Measurements from ENCODE around the gene NPL. TPM values are rescaled to one million over a fixed set of nuclear protein-coding genes. Genes with fewer than 3 reads are reported as not detected.

NPL gene
- total RNA-seq, 1 experiment from 2014 or later: 2.4 TPM

GRCh38 chr1:182807907-182808306 is 18.3 kb downstream of the NPL start:
- no peak overlapping the region for H4K8ac ChIP-seq (replicated peaks; ENCODE audit: insufficient read length, low read depth, low read length)

More at GRCh38 chr1:182807907-182808306, 18.3 kb downstream of the NPL start:
- Mint-ChIP-seq H3K27me3 (ENCODE audit: low read depth) (no peaks in the 10 kb centered on the region; the same call in 1 of the 2 replicates), H3K9me3 (no peaks in the 10 kb centered on the region), H3K4me1 (peaks cover 9 to 17% of the 10 kb centered on the region in 2 experiments), H3K27ac (no peak overlapping the region), H3K4me3 (no peak overlapping the region), H3K36me3 (ENCODE audit: insufficient read depth in 1 of 3, low read depth in 3 of 3) (no peaks in the 10 kb centered on the region; a peak in 1 of 7 replicates)
- Histone ChIP-seq H2BK5ac (ENCODE audit: insufficient read length, low read length) (no peak overlapping the region), H2AK5ac (ENCODE audit: insufficient read length, low read length) (no peak overlapping the region), H2BK12ac (ENCODE audit: insufficient read length, low read depth, low read length) (no peak overlapping the region), H3K27me3 (ENCODE audit: insufficient read depth, low read length) (no peaks in the 10 kb centered on the region), H3K23me2 (ENCODE audit: insufficient read length, low read depth, low read length, poor library complexity, severe bottlenecking) (no peaks in the 10 kb centered on the region), H2AFZ (ENCODE audit: low read length) (no peak overlapping the region), H3K4me1 (ENCODE audit: insufficient read depth, low read length) (no peaks in the 10 kb centered on the region), H3K4ac (ENCODE audit: low read depth, low read length) (no peak overlapping the region), H3K14ac (ENCODE audit: insufficient read depth, low read length) (no peak overlapping the region), H2BK20ac (ENCODE audit: low read depth, low read length, poor library complexity, severe bottlenecking) (no peak overlapping the region), H3K79me1 (ENCODE audit: insufficient read depth, low read depth, low read length, poor library complexity, severe bottlenecking) (no peaks in the 10 kb centered on the region), H3K23ac (ENCODE audit: insufficient read length, low read depth, low read length) (no peak overlapping the region), H3T11ph (ENCODE audit: low read length) (no peak overlapping the region), H3K4me2 (ENCODE audit: insufficient read depth, insufficient read length, low read length) (no peak overlapping the region), H3K18ac (ENCODE audit: insufficient read length, low read depth, low read length) (no peak overlapping the region), H3K27ac (ENCODE audit: insufficient read length, low read depth, low read length) (no peak overlapping the region), H3K9ac (ENCODE audit: extremely low read depth, insufficient read length, low read length) (no peak overlapping the region), H3K79me2 (ENCODE audit: insufficient read depth, low read length) (no peaks in the 10 kb centered on the region), H3K9me3 (ENCODE audit: control insufficient read depth, low read depth, low read length) (no peaks in the 10 kb centered on the region), H3K56ac (ENCODE audit: insufficient read length, low read depth, low read length) (no peak overlapping the region), H2BK120ac (ENCODE audit: low read depth, low read length, poor library complexity, severe bottlenecking) (no peak overlapping the region), H4K20me1 (ENCODE audit: control insufficient read depth, insufficient read depth, insufficient read length) (no peaks in the 10 kb centered on the region), H4K5ac (ENCODE audit: insufficient read length, low read depth, low read length) (no peak overlapping the region), H2BK15ac (ENCODE audit: low read depth, low read length) (no peak overlapping the region), H4K91ac (ENCODE audit: insufficient read length, low read depth, low read length) (no peak overlapping the region)
- WGBS (ENCODE audit: extremely low coverage, insufficient read length, low lambda C conversion rate): no CpG with 5 or more reads among the region's 3 CpGs
- no peak for TF ChIP-seq CTCF (conservative IDR thresholded peaks at IDR 0.05)
- DNase-seq: no peak
